Measurements from ENCODE around the gene TTYH2. TPM values are rescaled to one million over a fixed set of nuclear protein-coding genes. Genes with fewer than 3 reads are reported as not detected.
"Not testable (repeated sequence)": the region's sequence is repeated elsewhere in the genome, so short reads cannot be mapped to it uniquely, and the experiment has no call there.

TTYH2 gene
- total and polyA plus RNA-seq, 8 donors = 0.58 to 17.9 (median 1.5) TPM

GRCh38 chr17:74281799-74282198, 68.4 kb downstream of the TTYH2 start:
- 91 to 96% (median 94%) methylated on average over 20 of the region's 20 CpGs for WGBS, 5 donors
- H3K27me3 ChIP-seq = peaks cover 0 to 43% (median 12%) of the 10 kb centered on the region in 3 donors

GRCh38 chr17:74282274-74282586, 68.9 kb downstream of the TTYH2 start:
- WGBS, 5 donors = 75 to 90% (median 88%) methylated on average over 4 of the region's 4 CpGs
- H3K36me3 ChIP-seq, H3K4me1 ChIP-seq, H3K4me3 ChIP-seq, DNase-seq, H3K9me3 ChIP-seq, H3K27ac ChIP-seq: not testable (repeated sequence)
- peaks cover 0 to 44% (median 12%) of the 10 kb centered on the region in 3 donors for H3K27me3 ChIP-seq
- intact Hi-C loops (cut with DNase I; ENCODE audit: low total_unique reads) = loop anchor here (10.0 kb wide), 1 partner anchor 67 kb away; the partner anchor contains the start of gene TTYH2

More at GRCh38 chr17:74281799-74282198, 68.4 kb downstream of the TTYH2 start:
- no peaks in the 10 kb centered on the region for H3K9me3 ChIP-seq
- intact Hi-C loops (cut with DNase I; ENCODE audit: low total_unique reads) = loop anchor here (10.0 kb wide), 1 partner anchor 67 kb away; the partner anchor contains the start of gene TTYH2
- no peak for DNase-seq
- no peak overlapping the region for H3K27ac ChIP-seq
- H3K36me3 ChIP-seq = no peaks in the 10 kb centered on the region
- TF ChIP-seq POLR2A (IDR thresholded peaks at IDR 0.05) (no peak), POLR2AphosphoS5 (IDR thresholded peaks at IDR 0.05) (no peak)
- peaks cover 0 to 9% (median 3%) of the 10 kb centered on the region in 4 donors for H3K4me1 ChIP-seq
- H3K4me3 ChIP-seq = no peak overlapping the region

- 33 to 56% (median 35%) methylated on average over 9 of the region's 9 CpGs for WGBS, 5 donors
- TF ChIP-seq CTCF (IDR thresholded peaks at IDR 0.05) (no peak), POLR2AphosphoS5 (IDR thresholded peaks at IDR 0.05) (no peak), POLR2A (IDR thresholded peaks at IDR 0.05) (no peak), EP300 (IDR thresholded peaks at IDR 0.05) (no peak)
These were observed 69.4 kb downstream of the TTYH2 start for GRCh38 chr17:74282587-74283370.

GRCh38 chr17:74283371-74283673, 70.0 kb downstream of the TTYH2 start:
- Histone ChIP-seq H3K36me3 (no peaks in the 10 kb centered on the region), H3K4me3 (no peak overlapping the region), H3K4me1 (peaks cover 0 to 9% (median 3%) of the 10 kb centered on the region in 4 donors), H3K9me3 (no peaks in the 10 kb centered on the region), H3K27me3 (peaks cover 0 to 47% (median 12%) of the 10 kb centered on the region in 3 donors), H3K27ac (no peak overlapping the region)
- TF ChIP-seq POLR2A (IDR thresholded peaks at IDR 0.05) (no peak), EP300 (IDR thresholded peaks at IDR 0.05) (no peak), CTCF (IDR thresholded peaks at IDR 0.05) (no peak), POLR2AphosphoS5 (IDR thresholded peaks at IDR 0.05) (no peak)
- intact Hi-C loops (cut with DNase I; ENCODE audit: low total_unique reads) = loop anchor here (10.0 kb wide), 1 partner anchor 69 kb away; the partner anchor contains the start of gene TTYH2
- DNase-seq = no peak
- WGBS, 5 donors = 75 to 89% (median 87%) methylated on average over 4 of the region's 4 CpGs

More at GRCh38 chr17:74282587-74283370, 69.4 kb downstream of the TTYH2 start:
- H3K4me1 ChIP-seq = peaks cover 0 to 9% (median 3%) of the 10 kb centered on the region in 4 donors
- no peak overlapping the region for H3K27ac ChIP-seq
- peaks cover 0 to 47% (median 12%) of the 10 kb centered on the region in 3 donors for H3K27me3 ChIP-seq
- no peak overlapping the region for H3K4me3 ChIP-seq
- H3K36me3 ChIP-seq = no peaks in the 10 kb centered on the region
- H3K9me3 ChIP-seq = no peaks in the 10 kb centered on the region
- DNase-seq = no peak
- intact Hi-C loops (cut with DNase I; ENCODE audit: low total_unique reads) = loop anchor here (10.0 kb wide), 1 partner anchor 68 kb away; the partner anchor contains the start of gene TTYH2

GRCh38 chr17:74287031-74287602, 73.7 kb downstream of the TTYH2 start:
- H3K4me3 ChIP-seq = no peak overlapping the region
- H3K36me3 ChIP-seq = no peaks in the 10 kb centered on the region
- WGBS, 5 donors = 77 to 86% (median 82%) methylated on average over 14 of the region's 14 CpGs
- H3K27me3 ChIP-seq = peaks cover 0 to 31% (median 12%) of the 10 kb centered on the region in 3 donors
- DNase-seq = no peak
- intact Hi-C loops (cut with DNase I; ENCODE audit: low total_unique reads) = loop anchor here (10.0 kb wide), 1 partner anchor 72 kb away; the partner anchor contains the start of gene TTYH2
- H3K27ac ChIP-seq = no peak overlapping the region
- H3K4me1 ChIP-seq = peaks cover 0 to 12% (median 3%) of the 10 kb centered on the region in 4 donors
- no peak for TF ChIP-seq CTCF (IDR thresholded peaks at IDR 0.05)
- no peak for TF ChIP-seq POLR2AphosphoS5 (IDR thresholded peaks at IDR 0.05)
- no peak for TF ChIP-seq POLR2A (IDR thresholded peaks at IDR 0.05)
- TF ChIP-seq EP300 (IDR thresholded peaks at IDR 0.05) = no peak
- no peaks in the 10 kb centered on the region for H3K9me3 ChIP-seq
